ENCODE data around the gene THAP3.
"Not testable (repeated sequence)": the region's sequence is repeated elsewhere in the genome, so short reads cannot be mapped to it uniquely, and the experiment has no call there.

- TF ChIP-seq, protein P1, sequence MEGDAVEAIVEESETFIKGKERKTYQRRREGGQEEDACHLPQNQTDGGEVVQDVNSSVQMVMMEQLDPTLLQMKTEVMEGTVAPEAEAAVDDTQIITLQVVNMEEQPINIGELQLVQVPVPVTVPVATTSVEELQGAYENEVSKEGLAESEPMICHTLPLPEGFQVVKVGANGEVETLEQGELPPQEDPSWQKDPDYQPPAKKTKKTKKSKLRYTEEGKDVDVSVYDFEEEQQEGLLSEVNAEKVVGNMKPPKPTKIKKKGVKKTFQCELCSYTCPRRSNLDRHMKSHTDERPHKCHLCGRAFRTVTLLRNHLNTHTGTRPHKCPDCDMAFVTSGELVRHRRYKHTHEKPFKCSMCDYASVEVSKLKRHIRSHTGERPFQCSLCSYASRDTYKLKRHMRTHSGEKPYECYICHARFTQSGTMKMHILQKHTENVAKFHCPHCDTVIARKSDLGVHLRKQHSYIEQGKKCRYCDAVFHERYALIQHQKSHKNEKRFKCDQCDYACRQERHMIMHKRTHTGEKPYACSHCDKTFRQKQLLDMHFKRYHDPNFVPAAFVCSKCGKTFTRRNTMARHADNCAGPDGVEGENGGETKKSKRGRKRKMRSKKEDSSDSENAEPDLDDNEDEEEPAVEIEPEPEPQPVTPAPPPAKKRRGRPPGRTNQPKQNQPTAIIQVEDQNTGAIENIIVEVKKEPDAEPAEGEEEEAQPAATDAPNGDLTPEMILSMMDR (IDR thresholded peaks at IDR 0.05) = not testable (repeated sequence)
- not testable (repeated sequence) for TF ChIP-seq POLR2A (IDR thresholded peaks at IDR 0.05)
These were observed 16.2 kb downstream of the THAP3 start for GRCh38 chr1:6640867-6641266.
